ENCODE data around the gene PARP8. TPM values are rescaled to one million over a fixed set of nuclear protein-coding genes. Genes with fewer than 3 reads are reported as not detected.

PARP8 gene
- total RNA-seq, 4 donors from 2014 or later = 6.5 to 25.2 (median 12.3) TPM

DNA sequence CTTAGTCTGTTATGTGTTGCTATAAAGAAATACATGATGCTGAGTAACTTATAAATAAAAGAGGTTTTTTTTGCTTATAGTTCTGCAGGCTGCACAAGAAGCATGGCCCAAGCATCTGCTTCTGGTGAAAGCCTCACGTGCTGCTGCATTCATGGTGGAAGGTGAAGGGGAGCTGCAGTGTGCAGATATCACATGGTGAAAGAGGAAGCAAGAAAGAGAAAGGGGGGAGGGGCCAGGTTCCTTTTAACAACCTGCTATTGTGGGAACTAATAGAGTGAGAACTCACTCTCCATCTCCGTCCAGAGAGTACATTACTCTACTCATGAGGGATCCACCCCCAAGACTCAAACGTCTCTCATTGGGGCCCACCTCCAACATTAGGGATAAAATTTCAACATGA lies 12.5 kb upstream of the PARP8 start:
- no peaks in the 10 kb centered on the region for H3K27me3 ChIP-seq
- TF ChIP-seq, protein P1, sequence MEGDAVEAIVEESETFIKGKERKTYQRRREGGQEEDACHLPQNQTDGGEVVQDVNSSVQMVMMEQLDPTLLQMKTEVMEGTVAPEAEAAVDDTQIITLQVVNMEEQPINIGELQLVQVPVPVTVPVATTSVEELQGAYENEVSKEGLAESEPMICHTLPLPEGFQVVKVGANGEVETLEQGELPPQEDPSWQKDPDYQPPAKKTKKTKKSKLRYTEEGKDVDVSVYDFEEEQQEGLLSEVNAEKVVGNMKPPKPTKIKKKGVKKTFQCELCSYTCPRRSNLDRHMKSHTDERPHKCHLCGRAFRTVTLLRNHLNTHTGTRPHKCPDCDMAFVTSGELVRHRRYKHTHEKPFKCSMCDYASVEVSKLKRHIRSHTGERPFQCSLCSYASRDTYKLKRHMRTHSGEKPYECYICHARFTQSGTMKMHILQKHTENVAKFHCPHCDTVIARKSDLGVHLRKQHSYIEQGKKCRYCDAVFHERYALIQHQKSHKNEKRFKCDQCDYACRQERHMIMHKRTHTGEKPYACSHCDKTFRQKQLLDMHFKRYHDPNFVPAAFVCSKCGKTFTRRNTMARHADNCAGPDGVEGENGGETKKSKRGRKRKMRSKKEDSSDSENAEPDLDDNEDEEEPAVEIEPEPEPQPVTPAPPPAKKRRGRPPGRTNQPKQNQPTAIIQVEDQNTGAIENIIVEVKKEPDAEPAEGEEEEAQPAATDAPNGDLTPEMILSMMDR (IDR thresholded peaks at IDR 0.05) = no peak
- no peak for TF ChIP-seq POLR2A (IDR thresholded peaks at IDR 0.05)
- no peaks in the 10 kb centered on the region for H3K36me3 ChIP-seq
- 77 to 83% methylated on average over 3 of the region's 3 CpGs for WGBS, 2 donors
- peaks cover 4 to 31% (median 4%) of the 10 kb centered on the region in 3 donors for H3K4me1 ChIP-seq
- H3K27ac ChIP-seq = no peak overlapping the region
- DNase-seq = peak; percentile 23
- no peak overlapping the region for H3K4me3 ChIP-seq
- intact Hi-C loops (cut with DNase I) = no loop called here
- H3K9me3 ChIP-seq = no peaks in the 10 kb centered on the region

DNA sequence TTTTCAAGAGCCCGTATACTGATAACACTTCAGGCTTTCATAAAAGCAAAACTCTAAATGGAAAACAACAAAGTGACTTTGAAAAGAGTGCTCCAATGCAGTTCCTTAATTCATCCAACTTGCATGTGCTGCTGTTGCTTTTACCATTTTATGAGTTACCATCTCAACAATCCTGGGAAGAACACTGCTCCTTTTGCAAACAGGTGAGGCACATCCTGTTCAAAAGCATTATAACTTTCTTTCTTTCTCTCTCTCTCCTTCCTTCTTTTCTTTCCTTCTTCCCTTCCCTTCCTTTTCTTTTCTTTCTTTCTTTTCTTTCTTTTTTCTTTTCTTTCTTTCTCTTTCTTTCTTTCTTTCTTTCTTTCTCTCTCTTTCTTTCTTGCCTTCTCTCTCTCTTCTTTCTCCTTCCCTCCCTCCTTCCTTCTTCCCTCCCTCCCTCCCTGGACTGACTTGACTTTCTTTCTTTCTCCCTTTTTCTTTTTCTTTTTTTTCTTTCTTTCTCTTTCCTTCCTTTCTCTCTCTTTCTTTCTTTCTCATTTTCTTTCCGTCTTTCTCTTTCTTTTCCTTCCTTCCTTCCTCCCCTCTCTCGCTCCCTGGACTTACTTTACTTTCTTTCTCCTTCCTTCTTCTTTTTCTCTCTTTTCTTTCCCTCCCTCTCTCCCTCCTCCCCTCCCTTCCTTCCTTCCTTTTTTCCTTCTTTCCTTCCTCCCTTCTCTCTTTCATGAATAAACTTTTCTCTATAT lies 11.2 kb upstream of the PARP8 start:
- H3K27me3 ChIP-seq = no peaks in the 10 kb centered on the region
- no peaks in the 10 kb centered on the region for H3K36me3 ChIP-seq
- H3K4me1 ChIP-seq = peaks cover 4 to 31% (median 4%) of the 10 kb centered on the region in 3 donors
- intact Hi-C loops (cut with DNase I) = no loop called here
- no peak overlapping the region for H3K27ac ChIP-seq
- TF ChIP-seq, protein P1 (IDR thresholded peaks at IDR 0.05) = no peak
- no peak for TF ChIP-seq POLR2A (IDR thresholded peaks at IDR 0.05)
- whole genome bisulfite sequencing, 2 donors = 43 to 44% methylated on average over 3 of the region's 3 CpGs
- no peaks in the 10 kb centered on the region for H3K9me3 ChIP-seq
- no peak for DNase-seq
- no peak overlapping the region for H3K4me3 ChIP-seq

DNA sequence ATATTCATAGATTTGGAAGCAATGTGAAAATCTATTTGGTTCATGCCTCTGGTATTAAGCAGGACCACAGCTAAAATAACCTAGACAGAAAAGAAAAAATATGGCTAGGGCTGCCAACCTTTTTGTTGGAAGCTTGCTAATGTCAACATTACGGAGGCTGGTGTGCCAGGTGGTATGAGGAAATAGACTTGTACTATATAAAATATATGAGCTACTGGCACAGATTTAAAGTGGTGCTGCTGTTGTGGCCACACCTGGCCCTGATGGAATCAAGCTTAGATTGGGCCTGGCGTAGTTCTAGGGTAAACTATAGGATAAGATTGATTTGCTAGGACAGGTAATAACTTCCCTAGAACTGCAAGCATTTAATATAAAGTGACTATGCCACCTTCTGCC lies 10.6 kb upstream of the PARP8 start:
- TF ChIP-seq, protein P1 (IDR thresholded peaks at IDR 0.05) = no peak
- no peak for TF ChIP-seq POLR2A (IDR thresholded peaks at IDR 0.05)
- no peaks in the 10 kb centered on the region for H3K9me3 ChIP-seq
- intact Hi-C loops (cut with DNase I) = no loop called here
- no peak for DNase-seq
- H3K4me3 ChIP-seq = no peak overlapping the region
- no peaks in the 10 kb centered on the region for H3K27me3 ChIP-seq
- no peaks in the 10 kb centered on the region for H3K36me3 ChIP-seq
- peak overlapping the region in 2 of 4 donors; percentile 34 to 42 for H3K27ac ChIP-seq
- peaks cover 4 to 31% (median 4%) of the 10 kb centered on the region in 3 donors for H3K4me1 ChIP-seq
- 36 to 47% methylated on average over 2 of the region's 2 CpGs for WGBS, 2 donors

DNA sequence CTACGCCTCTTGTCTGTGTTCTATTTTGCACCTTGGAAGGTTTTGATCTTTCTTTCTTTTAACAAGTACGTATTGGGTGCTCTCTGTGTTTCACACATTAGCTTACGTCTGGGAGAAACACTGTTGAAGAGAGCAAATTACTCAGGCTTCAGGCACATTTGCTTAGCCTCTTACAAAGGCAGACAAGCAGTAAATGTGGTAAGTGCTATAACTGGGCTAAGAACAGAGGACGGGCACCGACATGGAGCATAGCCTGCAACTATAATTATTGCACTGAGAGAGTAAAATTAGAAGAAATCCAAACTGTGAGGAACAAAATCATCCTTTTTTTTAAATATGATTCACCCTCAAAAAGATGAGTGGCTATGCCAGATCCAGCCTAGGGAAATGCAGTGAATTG lies 9.4 kb upstream of the PARP8 start:
- 64% methylated on average over 5 of the region's 5 CpGs for WGBS, 2 donors
- intact Hi-C loops (cut with DNase I) = no loop called here
- Histone ChIP-seq H3K27me3 (no peaks in the 10 kb centered on the region), H3K9me3 (no peaks in the 10 kb centered on the region), H3K36me3 (no peaks in the 10 kb centered on the region), H3K27ac (no peak overlapping the region), H3K4me1 (peaks cover 4 to 30% (median 4%) of the 10 kb centered on the region in 3 donors), H3K4me3 (no peak overlapping the region)
- TF ChIP-seq, protein P1 (IDR thresholded peaks at IDR 0.05) = no peak
- TF ChIP-seq POLR2A (IDR thresholded peaks at IDR 0.05) = no peak
- DNase-seq = no peak

DNA sequence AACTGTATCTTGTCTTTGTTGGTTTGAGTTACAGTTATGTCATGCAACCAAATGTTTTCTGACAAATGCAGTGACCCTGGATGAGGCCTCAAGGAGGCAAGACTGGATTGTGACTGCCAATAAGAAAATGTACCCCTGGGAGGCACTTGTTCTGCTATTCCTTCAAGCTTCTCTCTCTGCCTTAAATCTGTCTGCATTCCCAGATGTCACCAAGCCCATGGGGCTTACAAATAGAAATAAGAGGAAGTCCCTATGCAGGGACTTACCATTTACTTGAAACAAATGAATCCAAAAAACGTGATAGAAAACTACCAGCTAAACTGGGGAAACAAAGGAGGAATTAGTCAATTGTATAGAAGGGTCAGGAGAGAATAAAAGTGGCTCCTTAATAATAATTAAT lies 8.2 kb upstream of the PARP8 start:
- TF ChIP-seq, protein P1 (IDR thresholded peaks at IDR 0.05) = no peak
- TF ChIP-seq POLR2A (IDR thresholded peaks at IDR 0.05) = no peak
- Histone ChIP-seq H3K27me3 (no peaks in the 10 kb centered on the region), H3K36me3 (no peaks in the 10 kb centered on the region), H3K4me3 (no peak overlapping the region), H3K27ac (no peak overlapping the region), H3K9me3 (no peaks in the 10 kb centered on the region), H3K4me1 (peaks cover 4 to 25% (median 4%) of the 10 kb centered on the region in 3 donors)
- 75 to 79% methylated on average over 1 of the region's 1 CpG for whole genome bisulfite sequencing, 2 donors
- intact Hi-C loops (cut with DNase I) = no loop called here
- DNase-seq = no peak
